Endothelial cell of umbilical vein (primary cell): ENCODE measurements around the gene CUEDC2. TPM values are rescaled to one million over a fixed set of nuclear protein-coding genes. Genes with fewer than 3 reads are reported as not detected.

Experiments
- BruUV-seq: library from RNA; stranded (reverse); fragments of 400-500 nt; replicated peaks from 2 replicates; lab custom pipeline; 2021; lab: Mats Ljungman, UMichigan
- CTCF ChIA-PET: fragments of 300-600, 350-600 bp; sonication (Branson Sonifier 250); formaldehyde crosslinking; loops from one replicate; lab custom pipeline; 2021; ENCODE audit warnings: antibody characterized with exemption, inconsistent platforms; lab: Charles Lee
- POLR2A ChIA-PET: fragments of 300-600, 350-600 bp; sonication (Branson Sonifier 250); formaldehyde crosslinking; loops from one replicate; lab custom pipeline; 2021; ENCODE audit warnings: antibody characterized with exemption, inconsistent platforms; lab: Charles Lee
- DNase-seq: peaks from one replicate; pipeline ENCODE4 v3.0.0-alpha.2; 2011; ENCODE audit warnings: low read depth, low spot score
- FAIRE-seq: peaks from 2 replicates; lab custom pipeline; 2011; peaks lifted over from hg19 to GRCh38; lab: Jason Lieb, UNC
- H2AFZ ChIP-seq: 2 replicates; pipeline ENCODE4 v1.6.0; 2012; ENCODE audit warnings: low read depth, low read length, control low read depth, inconsistent platforms
- H3K27ac ChIP-seq: 2 replicates; pipeline ENCODE4 v1.5.1; 2011; ENCODE audit warnings: low read depth, mild to moderate bottlenecking, control low read depth, low read length, moderate library complexity; ENCODE audit not compliant: insufficient read depth
- H3K27me3 ChIP-seq, 2 experiments: 2 replicates each; pipeline versions ENCODE4 v1.6.0 to v1.6.1; 2011; ENCODE audit warnings: low read length in 2 of 2, mixed read lengths in 1 of 2; ENCODE audit not compliant: control insufficient read depth in 2 of 2, insufficient read depth in 2 of 2
- H3K36me3 ChIP-seq, 2 experiments: 2 replicates in 1 of 2; 3 replicates in 1 of 2; pipeline ENCODE4 v1.5.1; 2011; ENCODE audit warnings: low read length in 2 of 2, mild to moderate bottlenecking in 1 of 2, moderate library complexity in 1 of 2; ENCODE audit not compliant: control insufficient read depth in 2 of 2, insufficient read depth in 2 of 2; ENCODE audit errors: extremely low read depth in 1 of 2
- H3K4me1 ChIP-seq: 3 replicates; pipeline ENCODE4 v1.5.1; 2011; ENCODE audit warnings: mild to moderate bottlenecking, low read length; ENCODE audit not compliant: control insufficient read depth, insufficient read depth; ENCODE audit errors: extremely low read depth
- H3K4me2 ChIP-seq: 2 replicates; pipeline ENCODE4 v1.6.1; 2011; ENCODE audit warnings: low read length, control low read depth, mixed read lengths; ENCODE audit not compliant: insufficient read depth
- H3K4me3 ChIP-seq, 3 experiments: fragments of 200-600 bp in 1 of 3; sonication (generic), shearing (Covaris generic) in 1 of 3; replicated peaks in 1 of 3; 2 replicates each; pipeline ENCODE4 v1.5.1; 2011 to 2016; ENCODE audit warnings: control low read depth in 3 of 3, low read length in 3 of 3, mild to moderate bottlenecking in 2 of 3, inconsistent platforms in 1 of 3, low read depth in 1 of 3, moderate library complexity in 1 of 3; ENCODE audit not compliant: insufficient read depth in 1 of 3
- H3K79me2 ChIP-seq: 2 replicates; pipeline ENCODE4 v1.6.0; 2012; ENCODE audit warnings: low read length, inconsistent platforms; ENCODE audit not compliant: control insufficient read depth, insufficient read depth
- H3K9ac ChIP-seq: replicated peaks from 2 replicates; pipeline ENCODE3; 2011; ENCODE audit warnings: low read length, control low read depth; ENCODE audit not compliant: insufficient read depth; ENCODE audit errors: extremely low read depth
- H3K9me1 ChIP-seq: replicated peaks from 3 replicates; pipeline ENCODE4 v1.6.0; 2011; ENCODE audit warnings: mild to moderate bottlenecking, low read length; ENCODE audit not compliant: control insufficient read depth, insufficient read depth; ENCODE audit errors: extremely low read depth
- H3K9me3 ChIP-seq: replicated peaks from 2 replicates; pipeline ENCODE4 v1.5.1; 2012; ENCODE audit warnings: low read length, inconsistent platforms; ENCODE audit not compliant: control insufficient read depth, insufficient read depth
- H4K20me1 ChIP-seq: replicated peaks from 2 replicates; pipeline ENCODE3; 2011; ENCODE audit warnings: mild to moderate bottlenecking, low read length; ENCODE audit not compliant: control insufficient read depth, insufficient read depth; ENCODE audit errors: extremely low read depth
- CTCF ChIP-seq, 2 donors: IDR thresholded peaks; 1 replicate in 1 of 2; 2 replicates in 1 of 2; pipeline ENCODE4 v1.5.1; 2011; ENCODE audit warnings: low read length in 2 of 2, mild to moderate bottlenecking in 2 of 2, moderate library complexity in 2 of 2, control low read depth in 1 of 2, inconsistent platforms in 1 of 2, low read depth in 1 of 2; ENCODE audit not compliant: insufficient read depth in 1 of 2; ENCODE audit errors: extremely low read depth in 1 of 2
- EZH2 ChIP-seq: IDR thresholded peaks from 2 replicates; pipeline ENCODE4 v1.6.1; 2012; ENCODE audit warnings: borderline replicate concordance, low read depth, mild to moderate bottlenecking, moderate library complexity, low read length, inconsistent platforms; ENCODE audit not compliant: severe bottlenecking
- FOS ChIP-seq: IDR thresholded peaks from 2 replicates; pipeline ENCODE4 v1.6.1; 2011; ENCODE audit warnings: mild to moderate bottlenecking, low read length, moderate library complexity, borderline replicate concordance; ENCODE audit not compliant: insufficient read depth
- GATA2 ChIP-seq: IDR thresholded peaks from 2 replicates; pipeline ENCODE4 v1.7.0; 2011; ENCODE audit warnings: low read depth, mild to moderate bottlenecking, moderate library complexity, mixed read lengths, low read length; ENCODE audit not compliant: insufficient read length, insufficient read depth
- JUN ChIP-seq: IDR thresholded peaks from 2 replicates; pipeline ENCODE4 v1.6.1; 2011; ENCODE audit warnings: borderline replicate concordance, low read depth; ENCODE audit not compliant: insufficient read length, insufficient read depth
- MAX ChIP-seq: IDR thresholded peaks from 2 replicates; pipeline ENCODE4 v1.6.1; 2011; ENCODE audit not compliant: insufficient read depth, insufficient read length
- MYC ChIP-seq: IDR thresholded peaks from one replicate; pipeline ENCODE4 v1.6.1; 2011; ENCODE audit warnings: mild to moderate bottlenecking, low read depth, low read length
- POLR2A ChIP-seq: IDR thresholded peaks from 2 replicates; pipeline ENCODE4 v1.6.1; 2012; ENCODE audit warnings: low read depth, mild to moderate bottlenecking, control low read depth, low read length
- POLR2AphosphoS5 ChIP-seq: IDR thresholded peaks from 2 replicates; pipeline ENCODE4 v1.6.1; 2012; ENCODE audit warnings: low read depth, mild to moderate bottlenecking, control low read depth, low read length, moderate library complexity; ENCODE audit not compliant: insufficient read depth
- dilution Hi-C: fragments of 300-500 bp; cut with MboI; formaldehyde crosslinking; loops from one replicate; pipeline ENCODE4 v1.15.0; 2019; ENCODE audit warnings: low sequenced_read_pairs; ENCODE audit not compliant: extremely low pct_ligation_motif_present
- intact Hi-C: fragments of 100-400 bp; cut with micrococcal nuclease; formaldehyde crosslinking; loops from one replicate; pipeline ENCODE4 v1.10.0; 2022
- polyA plus RNA-seq, 4 experiments: library from polyadenylated mRNA; depleted of rRNA in 3 of 4; stranded (reverse) in 3 of 4; unstranded in 1 of 4; fragments of >200 nt; gene quantifications; 2 replicates each; pipeline versions ENCODE4 v1.2.1 to v1.2.3, GENCODE V29; 2011 to 2012; ENCODE audit warnings: missing spikeins in 1 of 4
- total RNA-seq: library from RNA; stranded (reverse); gene quantifications from 2 replicates; pipeline ENCODE4 v1.2.3, GENCODE V29; 2021

CUEDC2 gene
- total and polyA plus RNA-seq, 2 donors (not counting 3 experiments of a cell fraction or from before 2014, with no cell fraction given), result 61.5 to 96.7 TPM

- Histone ChIP-seq H3K4me2 (no peak overlapping the region), H3K27ac (no peak overlapping the region), H3K9ac (no peak overlapping the region), H3K4me1 (peaks cover 16% of the 10 kb centered on the region), H3K9me1 (no peaks in the 10 kb centered on the region), H3K27me3 (no peaks in the 10 kb centered on the region), H3K4me3 (no peak overlapping the region), H2AFZ (no peak overlapping the region), H3K79me2 (peaks cover 6% of the 10 kb centered on the region), H3K9me3 (no peaks in the 10 kb centered on the region), H4K20me1 (no peaks in the 10 kb centered on the region), H3K36me3 (peaks cover 0 to 9% of the 10 kb centered on the region in 2 experiments)
- no peak for DNase-seq
- intact Hi-C loops (no loop called here), dilution Hi-C loops (no loop called here)
- FAIRE-seq, result no peak
- no TSS peak for BruUV-seq
- ChIA-PET POLR2A (no interaction called here), CTCF (interaction anchor here (1.0 to 1.6 kb wide), 2 partner anchors 52 to 75 kb away, joined by 4 to 5 read pairs; no protein-coding TSS in a partner anchor)
- TF ChIP-seq CTCF (IDR thresholded peaks at IDR 0.05; ENCODE audit: extremely low read depth in 1 of 2, insufficient read depth in 1 of 2, low read depth in 1 of 2, low read length in 2 of 2) (no peak), EZH2 (no peak), GATA2 (no peak), JUN (no peak), MAX (no peak), POLR2A (no peak), MYC (no peak), FOS (no peak), POLR2AphosphoS5 (no peak)
Observed at GRCh38 chr10:102426803-102427287, 5.5 kb downstream of the CUEDC2 start.
